ENCODE data around the gene ROM1. TPM values are rescaled to one million over a fixed set of nuclear protein-coding genes. Genes with fewer than 3 reads are reported as not detected.

Gene ROM1
- polyA plus RNA-seq, 1 donor from 2014 or later = 0.19 TPM

Other genes with a start within 250 kb of the ROM1 start
- not detected for gene SCGB1A1, start 194.2 kb upstream of the ROM1 start, polyA plus RNA-seq
- gene AHNAK, start 66.5 kb upstream of the ROM1 start, polyA plus RNA-seq = 107 TPM
- gene EEF1G, start 39.4 kb upstream of the ROM1 start, polyA plus RNA-seq = 1,657 TPM
- 19.2 TPM for gene TUT1, start 21.7 kb upstream of the ROM1 start, polyA plus RNA-seq
- 32.9 TPM for gene MTA2, start 11.4 kb upstream of the ROM1 start, polyA plus RNA-seq
- 13.8 TPM for gene EML3, start 482 bp upstream of the ROM1 start, polyA plus RNA-seq
- gene B3GAT3, start 8.7 kb downstream of the ROM1 start, polyA plus RNA-seq = 36.1 TPM
- gene GANAB, start 33.4 kb downstream of the ROM1 start, polyA plus RNA-seq = 112 TPM
- 30.9 TPM for gene INTS5, start 40.0 kb downstream of the ROM1 start, polyA plus RNA-seq
- 96.3 TPM for gene C11orf98, start 52.0 kb downstream of the ROM1 start, polyA plus RNA-seq
- 6.3 TPM for gene CSKMT, start 52.1 kb downstream of the ROM1 start, polyA plus RNA-seq
- 13.7 TPM for gene UQCC3, start 58.4 kb downstream of the ROM1 start, polyA plus RNA-seq
- gene LBHD1, start 59.0 kb downstream of the ROM1 start, polyA plus RNA-seq = 6.2 TPM
- gene UBXN1, start 65.8 kb downstream of the ROM1 start, polyA plus RNA-seq = 228 TPM
- not detected for gene LRRN4CL, start 76.3 kb downstream of the ROM1 start, polyA plus RNA-seq
- gene BSCL2, start 94.2 kb downstream of the ROM1 start, polyA plus RNA-seq = 48.2 TPM
- 13.3 TPM for gene GNG3, start 94.4 kb downstream of the ROM1 start, polyA plus RNA-seq
- 2.8 TPM for gene HNRNPUL2, start 114.2 kb downstream of the ROM1 start, polyA plus RNA-seq
- 35.0 TPM for gene TTC9C, start 115.2 kb downstream of the ROM1 start, polyA plus RNA-seq
- 5.0 TPM for gene ZBTB3, start 140.9 kb downstream of the ROM1 start, polyA plus RNA-seq
- 202 TPM for gene POLR2G, start 148.3 kb downstream of the ROM1 start, polyA plus RNA-seq
- gene TAF6L, start 158.1 kb downstream of the ROM1 start, polyA plus RNA-seq = 12.2 TPM
- 101 TPM for gene TMEM179B, start 174.1 kb downstream of the ROM1 start, polyA plus RNA-seq
- gene TMEM223, start 178.7 kb downstream of the ROM1 start, polyA plus RNA-seq = 39.1 TPM
- 67.6 TPM for gene NXF1, start 192.2 kb downstream of the ROM1 start, polyA plus RNA-seq
- 39.8 TPM for gene STX5, start 218.8 kb downstream of the ROM1 start, polyA plus RNA-seq
- not detected for gene TEX54, start 219.6 kb downstream of the ROM1 start, polyA plus RNA-seq
- gene WDR74, start 226.3 kb downstream of the ROM1 start, polyA plus RNA-seq = 57.5 TPM

Measured in IgD-negative memory B cell (primary cell).